Gastroesophageal sphincter (tissue), 4 donors: ENCODE measurements around the gene TOM1L2. TPM values are rescaled to one million over a fixed set of nuclear protein-coding genes. Genes with fewer than 3 reads are reported as not detected.

Source experiments
- ATAC-seq: fragments of 150-250 bp; one replicate; pipeline ENCODE4 v1.9.1; 2016; ENCODE audit warnings: mild to moderate bottlenecking, moderate library complexity
- H3K27ac ChIP-seq, 4 donors: fragments of 200-600 bp; sonication (generic) in 3 of 4; 1 replicate in 3 of 4; 2 replicates in 1 of 4; pipeline ENCODE4 v1.5.1; 2016 to 2019
- H3K27me3 ChIP-seq: fragments of 200-600 bp; sonication (generic); one replicate; pipeline ENCODE4 v1.5.1; 2019
- H3K36me3 ChIP-seq, 2 donors: fragments of 200-600 bp; sonication (generic); one replicate each; pipeline ENCODE4 v1.5.1; 2019; ENCODE audit warnings: control low read depth in 1 of 2
- H3K4me1 ChIP-seq, 3 donors: fragments of 200-600 bp; sonication (generic); 1 replicate in 2 of 3; 2 replicates in 1 of 3; pipeline ENCODE4 v1.5.1; 2016 to 2019; ENCODE audit warnings: control low read depth in 2 of 3
- H3K4me3 ChIP-seq, 2 donors: fragments of 200-600 bp; sonication (generic); one replicate each; pipeline ENCODE4 v1.5.1; 2019; ENCODE audit warnings: mild to moderate bottlenecking in 1 of 2, moderate library complexity in 1 of 2
- H3K9me3 ChIP-seq, 3 donors: fragments of 200-600 bp; sonication (generic); one replicate each; pipeline ENCODE4 v1.5.1; 2017 to 2019; ENCODE audit warnings: control low read depth in 2 of 3
- CTCF ChIP-seq, 4 experiments: fragments of 200-600 bp in 2 of 4; fragments of 450-650 bp in 2 of 4; sonication (generic) in 1 of 4; IDR thresholded peaks; one replicate each; pipeline ENCODE4 v1.5.1; 2017 to 2019; ENCODE audit warnings: antibody characterized with exemption in 4 of 4, mild to moderate bottlenecking in 2 of 4, moderate library complexity in 2 of 4
- EP300 ChIP-seq: sonication (generic); formaldehyde crosslinking; IDR thresholded peaks from one replicate; pipeline ENCODE4 v1.6.1; 2017; ENCODE audit warnings: antibody characterized with exemption, mild to moderate bottlenecking
- POLR2A ChIP-seq, 2 donors: fragments of 450-650 bp; IDR thresholded peaks; one replicate each; pipeline ENCODE4 v1.6.1; 2017; ENCODE audit warnings: antibody characterized with exemption in 2 of 2, mild to moderate bottlenecking in 2 of 2, moderate library complexity in 1 of 2
- POLR2AphosphoS5 ChIP-seq: sonication (generic); formaldehyde crosslinking; IDR thresholded peaks from one replicate; pipeline ENCODE4 v1.6.1; 2017; ENCODE audit warnings: antibody characterized with exemption
- WGBS, 2 donors: methylation state at CpG; one replicate each; pipeline ENCODE4 v1.1.5; 2018; ENCODE audit warnings: low coverage in 1 of 2; 5-methylcytosine and 5-hydroxymethylcytosine counted together
- total RNA-seq, 4 donors: library from RNA; depleted of rRNA; stranded (reverse); fragments of >200 nt; gene quantifications; one replicate each; pipeline ENCODE4 v1.1.0, GENCODE V29; 2016

The TOM1L2 gene
- total RNA-seq, 4 donors from 2014 or later: 49.6 to 88.9 (median 74.8) TPM

GRCh38 chr17:17853811-17854447 is 118.3 kb downstream of the TOM1L2 start:
- no peak overlapping the region for H3K4me3 ChIP-seq
- H3K4me1 ChIP-seq: peaks cover 4 to 58% (median 27%) of the 10 kb centered on the region in 3 donors
- 74 to 79% methylated on average over 6 to 8 of the region's 8 CpGs for WGBS, 2 donors
- no peaks in the 10 kb centered on the region for H3K9me3 ChIP-seq
- no peak for ATAC-seq
- no peaks in the 10 kb centered on the region for H3K27me3 ChIP-seq
- H3K36me3 ChIP-seq: peaks cover 0 to 19% of the 10 kb centered on the region in 2 donors
- TF ChIP-seq EP300: no peak
- TF ChIP-seq POLR2A (IDR thresholded peaks at IDR 0.05): no peak
- TF ChIP-seq CTCF (IDR thresholded peaks at IDR 0.05): no peak
- TF ChIP-seq POLR2AphosphoS5: no peak
- H3K27ac ChIP-seq: peak overlapping the region in 1 of 4 donors; percentile 31

GRCh38 chr17:17852930-17853329 is 119.3 kb downstream of the TOM1L2 start:
- no peak for ATAC-seq
- Histone ChIP-seq H3K27me3 (no peaks in the 10 kb centered on the region), H3K36me3 (peaks cover 0 to 21% of the 10 kb centered on the region in 2 donors), H3K4me1 (peaks cover 4 to 68% (median 36%) of the 10 kb centered on the region in 3 donors), H3K4me3 (no peak overlapping the region), H3K9me3 (no peaks in the 10 kb centered on the region), H3K27ac (peak overlapping the region in 1 of 4 donors; percentile 31)
- WGBS, 2 donors: 80 to 87% methylated on average over 2 to 3 of the region's 3 CpGs
- TF ChIP-seq POLR2A (IDR thresholded peaks at IDR 0.05): no peak
- no peak for TF ChIP-seq EP300
- TF ChIP-seq CTCF (IDR thresholded peaks at IDR 0.05): no peak
- TF ChIP-seq POLR2AphosphoS5: no peak

- 74 to 87% methylated on average over 7 to 14 of the region's 21 CpGs for WGBS, 2 donors
- H3K9me3 ChIP-seq: no peaks in the 10 kb centered on the region
- ATAC-seq: no peak
- peaks cover 4 to 72% (median 36%) of the 10 kb centered on the region in 3 donors for H3K4me1 ChIP-seq
- no peaks in the 10 kb centered on the region for H3K27me3 ChIP-seq
- peak overlapping the region in 2 of 4 donors; percentile 75 to 79 for H3K27ac ChIP-seq
- H3K4me3 ChIP-seq: no peak overlapping the region
- TF ChIP-seq POLR2AphosphoS5 (no peak), EP300 (no peak), CTCF (IDR thresholded peaks at IDR 0.05) (no peak), POLR2A (IDR thresholded peaks at IDR 0.05) (no peak)
- peaks cover 0 to 33% of the 10 kb centered on the region in 2 donors for H3K36me3 ChIP-seq
Measured at GRCh38 chr17:17851103-17852002, 120.8 kb downstream of the TOM1L2 start.

DNA sequence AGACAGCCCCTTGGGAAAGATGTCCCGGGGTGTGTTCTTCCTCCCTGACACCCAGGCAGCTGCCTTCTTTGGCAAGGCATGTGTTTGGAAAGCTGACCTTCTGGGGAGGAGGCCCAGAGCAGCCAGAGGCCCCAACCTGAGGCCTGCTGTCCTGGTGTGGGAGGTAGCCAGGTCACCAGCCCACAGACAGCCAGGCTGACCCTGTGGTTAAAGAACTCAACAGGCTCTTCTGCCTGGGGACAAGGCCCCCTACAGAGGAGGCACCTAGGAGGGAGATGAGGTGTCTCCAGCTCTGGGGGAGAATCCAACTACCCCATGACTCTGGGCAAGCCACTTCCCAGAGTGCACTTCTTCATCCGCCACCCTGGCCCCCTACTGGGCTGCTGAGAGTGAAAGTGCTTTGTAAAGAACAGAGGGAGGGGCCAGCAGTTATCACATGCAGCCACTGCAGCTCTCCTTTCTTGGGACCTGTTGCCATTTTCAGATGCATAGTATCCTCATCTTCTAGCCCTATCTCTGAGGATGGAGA is 122.3 kb downstream of the TOM1L2 start:
- Histone ChIP-seq H3K4me1 (peaks cover 4 to 58% (median 27%) of the 10 kb centered on the region in 3 donors), H3K27me3 (no peaks in the 10 kb centered on the region), H3K36me3 (peaks cover 0 to 47% of the 10 kb centered on the region in 2 donors), H3K27ac (peak overlapping the region; percentile 36 to 79 (median 75)), H3K4me3 (no peak overlapping the region), H3K9me3 (no peaks in the 10 kb centered on the region)
- 50% methylated on average over 1 of the region's 2 CpGs; no CpG with 5 or more reads in 1 of the 2 donors for WGBS, 2 donors
- TF ChIP-seq EP300: no peak
- TF ChIP-seq POLR2A (IDR thresholded peaks at IDR 0.05): no peak
- peak in 3 of 4 experiments; percentile 22 to 57 (median 27) for TF ChIP-seq CTCF (IDR thresholded peaks at IDR 0.05)
- no peak for TF ChIP-seq POLR2AphosphoS5
- ATAC-seq: peak; percentile 47
